HG02973 (cell line): ENCODE results near the gene SPATA31E1.
"Not testable (repeated sequence)": the region's sequence is repeated elsewhere in the genome, so short reads cannot be mapped to it uniquely, and the experiment has no call there.

Source experiments
- ATAC-seq: cut with Tn5 transposase; IDR thresholded peaks from one replicate; pipeline ENCODE4 v1.9.1; 2021; ENCODE audit warnings: moderate library complexity; ENCODE audit not compliant: unreplicated experiment

SPATA31E1 gene

DNA sequence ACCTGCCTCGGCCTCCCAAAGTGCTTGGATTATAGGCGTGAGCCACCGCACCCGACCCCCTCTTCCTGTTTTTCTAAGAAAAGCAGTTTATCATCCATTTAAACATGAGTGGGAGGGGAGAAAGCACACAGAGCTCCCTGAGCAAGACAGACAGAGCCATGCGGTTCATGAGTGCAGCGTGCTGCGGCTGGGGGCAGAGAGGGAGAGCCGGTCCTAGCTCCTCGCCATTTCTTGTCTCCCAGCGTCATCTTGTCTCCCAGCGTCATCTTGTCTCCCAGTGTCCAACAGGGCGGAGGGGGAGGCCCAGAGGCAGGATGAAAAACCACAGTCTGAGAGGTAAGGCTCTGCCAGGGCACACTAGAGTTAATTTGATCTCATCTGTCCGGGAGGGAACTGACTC lies 36.3 kb downstream of the SPATA31E1 start:
- not testable (repeated sequence) for ATAC-seq

- not testable (repeated sequence) for ATAC-seq
These were observed 38.9 kb downstream of the SPATA31E1 start for GRCh38 chr9:87921561-87921960.

- ATAC-seq = not testable (repeated sequence)
These were observed 40.3 kb downstream of the SPATA31E1 start for GRCh38 chr9:87923012-87923411.

DNA sequence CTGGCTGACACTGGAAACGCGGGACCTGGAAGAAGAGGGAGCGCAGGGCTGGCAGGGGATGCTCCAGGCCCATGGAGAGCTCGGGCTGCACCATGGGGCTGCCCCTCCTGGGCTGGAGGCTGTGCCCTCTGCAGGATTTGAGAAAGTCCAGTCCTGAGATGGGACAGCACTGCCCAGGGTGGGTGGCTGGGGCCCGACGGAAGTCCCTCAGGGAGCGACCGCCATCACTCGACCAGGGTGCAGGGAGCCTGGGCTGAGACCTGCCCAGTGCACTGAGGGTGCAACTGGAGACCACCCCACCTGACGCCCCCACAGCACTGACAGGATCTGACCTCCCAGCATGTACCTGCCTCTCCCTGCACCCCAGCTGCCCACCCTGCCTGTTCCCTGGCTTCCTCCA lies 42.2 kb downstream of the SPATA31E1 start:
- not testable (repeated sequence) for ATAC-seq

GRCh38 chr9:87929152-87929551 lies 46.5 kb downstream of the SPATA31E1 start:
- not testable (repeated sequence) for ATAC-seq

DNA sequence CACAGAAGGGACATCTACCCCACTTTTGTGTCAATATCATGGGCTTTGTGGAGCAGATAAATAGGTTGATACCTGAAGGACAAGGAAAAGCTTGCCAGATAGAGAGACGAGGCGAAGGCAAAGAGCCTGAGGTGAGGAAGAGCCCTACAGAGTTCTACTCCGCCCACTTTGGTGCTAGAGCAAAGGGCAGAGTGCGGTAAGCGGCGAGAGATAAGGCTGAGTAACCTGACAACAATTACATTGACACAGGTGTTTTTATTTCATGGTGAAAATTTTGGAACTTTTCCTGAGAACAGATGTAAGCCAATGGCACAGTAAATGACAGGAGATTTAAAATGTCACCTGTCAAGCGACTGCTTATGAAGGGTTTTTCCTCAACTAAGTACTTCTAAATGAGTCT lies 51.8 kb downstream of the SPATA31E1 start:
- not testable (repeated sequence) for ATAC-seq

- not testable (repeated sequence) for ATAC-seq
These were observed 54.7 kb downstream of the SPATA31E1 start for GRCh38 chr9:87937352-87937751.

DNA sequence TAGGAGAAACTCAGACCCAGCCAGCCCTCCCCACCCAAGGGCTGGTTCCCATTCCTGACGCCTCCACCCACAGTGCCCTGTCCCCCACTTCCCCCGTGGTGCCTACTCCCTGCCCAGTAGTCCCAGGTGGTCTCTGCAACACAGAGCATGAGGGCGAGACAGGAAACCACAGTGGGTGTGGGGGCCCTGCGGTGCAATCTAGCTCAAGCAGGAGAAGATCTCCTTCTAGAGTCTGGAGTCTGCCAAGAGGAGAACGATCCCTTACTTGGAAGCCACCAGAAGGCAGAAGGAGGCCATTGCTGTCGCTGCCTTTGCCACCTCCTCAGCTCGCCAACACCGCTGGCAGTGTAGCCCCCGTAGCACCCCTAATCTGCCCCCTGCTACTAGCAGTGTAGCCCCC lies 55.2 kb downstream of the SPATA31E1 start:
- not testable (repeated sequence) for ATAC-seq

DNA sequence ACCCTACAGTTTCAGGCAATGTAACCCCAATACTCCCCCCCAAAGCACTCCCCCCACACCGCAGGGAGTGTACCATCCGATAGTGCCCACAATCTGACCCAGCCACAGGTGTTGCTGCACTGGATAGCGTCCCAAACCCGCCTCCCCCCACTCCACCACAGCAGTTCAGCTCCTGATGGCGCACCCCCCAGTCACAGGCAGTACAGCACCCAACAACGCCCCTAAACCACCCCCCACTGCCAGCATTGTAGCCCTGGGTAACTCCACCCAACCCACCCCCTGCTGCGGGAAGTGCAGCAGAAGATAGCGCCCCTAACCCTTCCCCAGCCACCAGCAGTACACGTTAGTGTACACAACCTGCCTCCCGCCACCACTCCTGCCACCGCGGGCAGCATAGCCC lies 55.7 kb downstream of the SPATA31E1 start:
- not testable (repeated sequence) for ATAC-seq
